OCI-LY3 (cell line): Measurements from ENCODE around the gene C4A.
"Not testable (repeated sequence)": the region's sequence is repeated elsewhere in the genome, so short reads cannot be mapped to it uniquely, and the experiment has no call there.

Experiments used
- H2AFZ ChIP-seq: fragments of 200-600, 300-600 bp; shearing (Covaris generic); 2 replicates; pipeline ENCODE4 v1.6.0; 2014; ENCODE audit warnings: antibody characterized with exemption, low read depth, low read length
- H3K27ac ChIP-seq: fragments of 200-600, 300-600 bp; sonication (generic); 2 replicates; pipeline ENCODE4 v1.5.1; 2014; ENCODE audit warnings: mild to moderate bottlenecking, low read length, moderate library complexity, mixed read lengths
- H3K27me3 ChIP-seq: fragments of 200-600, 300-600 bp; sonication (generic); 2 replicates; pipeline ENCODE4 v1.6.1; 2014; ENCODE audit warnings: low read depth, low read length, mixed read lengths
- H3K36me3 ChIP-seq: fragments of 200-600, 300-600 bp; sonication (generic); replicated peaks from 2 replicates; pipeline ENCODE3; 2014; ENCODE audit warnings: low read depth, low read length, mixed read lengths
- H3K4me1 ChIP-seq: fragments of 300-600, 200-600 bp; sonication (generic); 2 replicates; pipeline ENCODE4 v1.6.1; 2014; ENCODE audit warnings: low read length, mixed read lengths
- H3K4me2 ChIP-seq: fragments of 200-600, 300-600 bp; sonication (generic); 2 replicates; pipeline ENCODE4 v1.6.1; 2014; ENCODE audit warnings: low read length, mixed read lengths
- H3K4me3 ChIP-seq: fragments of 300-600, 200-600 bp; sonication (generic); 2 replicates; pipeline ENCODE4 v1.5.1; 2014; ENCODE audit warnings: antibody characterized with exemption, mild to moderate bottlenecking, low read length, moderate library complexity
- H3K79me2 ChIP-seq: fragments of 300-600, 200-600 bp; shearing (Covaris generic); 2 replicates; pipeline ENCODE4 v1.6.1; 2014; ENCODE audit warnings: mild to moderate bottlenecking, low read length, mixed read lengths
- H3K9ac ChIP-seq: fragments of 300-600, 200-600 bp; shearing (Covaris generic); 2 replicates; pipeline ENCODE4 v1.6.0; 2014; ENCODE audit warnings: mild to moderate bottlenecking, low read length, moderate library complexity
- H3K9me3 ChIP-seq: fragments of 200-600, 300-600 bp; shearing (Covaris generic); 2 replicates; pipeline ENCODE4 v1.6.1; 2014; ENCODE audit warnings: low read length, mixed read lengths; ENCODE audit not compliant: insufficient read depth
- H4K20me1 ChIP-seq: fragments of 200-600, 300-600 bp; sonication (generic); 2 replicates; pipeline ENCODE4 v1.6.1; 2016; ENCODE audit warnings: low read length, mixed read lengths; ENCODE audit not compliant: insufficient read depth

C4A gene

DNA sequence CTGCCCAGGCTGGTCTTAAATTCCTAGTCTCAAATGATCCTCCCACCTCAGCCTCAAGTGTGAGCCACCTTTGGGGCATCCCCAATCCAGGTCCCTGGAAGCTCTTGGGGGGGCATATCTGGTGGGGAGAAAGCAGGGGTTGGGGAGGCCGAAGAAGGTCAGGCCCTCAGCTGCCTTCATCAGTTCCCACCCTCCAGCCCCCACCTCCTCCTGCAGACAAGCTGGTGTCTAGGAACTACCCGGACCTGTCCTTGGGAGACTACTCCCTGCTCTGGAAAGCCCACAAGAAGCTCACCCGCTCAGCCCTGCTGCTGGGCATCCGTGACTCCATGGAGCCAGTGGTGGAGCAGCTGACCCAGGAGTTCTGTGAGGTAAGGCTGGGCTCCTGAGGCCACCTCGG lies 57.0 kb downstream of the C4A start:
- not testable (repeated sequence) for H2AFZ ChIP-seq, H3K9ac ChIP-seq, H3K4me3 ChIP-seq, H3K27ac ChIP-seq, H3K4me2 ChIP-seq, H3K9me3 ChIP-seq, H3K4me1 ChIP-seq, H4K20me1 ChIP-seq, H3K79me2 ChIP-seq, H3K36me3 ChIP-seq, H3K27me3 ChIP-seq

DNA sequence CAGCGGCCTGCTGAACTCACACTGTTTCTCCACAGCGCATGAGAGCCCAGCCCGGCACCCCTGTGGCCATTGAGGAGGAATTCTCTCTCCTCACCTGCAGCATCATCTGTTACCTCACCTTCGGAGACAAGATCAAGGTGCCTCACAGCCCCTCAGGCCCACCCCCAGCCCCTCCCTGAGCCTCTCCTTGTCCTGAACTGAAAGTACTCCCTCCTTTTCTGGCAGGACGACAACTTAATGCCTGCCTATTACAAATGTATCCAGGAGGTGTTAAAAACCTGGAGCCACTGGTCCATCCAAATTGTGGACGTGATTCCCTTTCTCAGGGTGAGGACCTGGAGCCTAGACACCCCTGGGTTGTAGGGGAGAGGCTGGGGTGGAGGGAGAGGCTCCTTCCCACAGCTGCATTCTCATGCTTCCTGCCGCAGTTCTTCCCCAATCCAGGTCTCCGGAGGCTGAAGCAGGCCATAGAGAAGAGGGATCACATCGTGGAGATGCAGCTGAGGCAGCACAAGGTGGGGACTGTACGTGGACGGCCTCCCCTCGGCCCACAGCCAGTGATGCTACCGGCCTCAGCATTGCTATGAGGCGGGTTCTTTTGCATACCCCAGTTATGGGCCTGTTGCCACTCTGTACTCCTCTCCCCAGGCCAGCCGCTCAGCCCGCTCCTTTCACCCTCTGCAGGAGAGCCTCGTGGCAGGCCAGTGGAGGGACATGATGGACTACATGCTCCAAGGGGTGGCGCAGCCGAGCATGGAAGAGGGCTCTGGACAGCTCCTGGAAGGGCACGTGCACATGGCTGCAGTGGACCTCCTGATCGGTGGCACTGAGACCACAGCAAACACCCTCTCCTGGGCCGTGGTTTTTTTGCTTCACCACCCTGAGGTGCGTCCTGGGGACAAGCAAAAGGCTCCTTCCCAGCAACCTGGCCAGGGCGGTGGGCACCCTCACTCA lies 57.7 kb downstream of the C4A start:
- not testable (repeated sequence) for H3K36me3 ChIP-seq, H3K9me3 ChIP-seq, H4K20me1 ChIP-seq, H3K4me2 ChIP-seq, H3K27me3 ChIP-seq, H3K4me3 ChIP-seq, H3K79me2 ChIP-seq, H3K27ac ChIP-seq, H3K4me1 ChIP-seq, H3K9ac ChIP-seq, H2AFZ ChIP-seq

DNA sequence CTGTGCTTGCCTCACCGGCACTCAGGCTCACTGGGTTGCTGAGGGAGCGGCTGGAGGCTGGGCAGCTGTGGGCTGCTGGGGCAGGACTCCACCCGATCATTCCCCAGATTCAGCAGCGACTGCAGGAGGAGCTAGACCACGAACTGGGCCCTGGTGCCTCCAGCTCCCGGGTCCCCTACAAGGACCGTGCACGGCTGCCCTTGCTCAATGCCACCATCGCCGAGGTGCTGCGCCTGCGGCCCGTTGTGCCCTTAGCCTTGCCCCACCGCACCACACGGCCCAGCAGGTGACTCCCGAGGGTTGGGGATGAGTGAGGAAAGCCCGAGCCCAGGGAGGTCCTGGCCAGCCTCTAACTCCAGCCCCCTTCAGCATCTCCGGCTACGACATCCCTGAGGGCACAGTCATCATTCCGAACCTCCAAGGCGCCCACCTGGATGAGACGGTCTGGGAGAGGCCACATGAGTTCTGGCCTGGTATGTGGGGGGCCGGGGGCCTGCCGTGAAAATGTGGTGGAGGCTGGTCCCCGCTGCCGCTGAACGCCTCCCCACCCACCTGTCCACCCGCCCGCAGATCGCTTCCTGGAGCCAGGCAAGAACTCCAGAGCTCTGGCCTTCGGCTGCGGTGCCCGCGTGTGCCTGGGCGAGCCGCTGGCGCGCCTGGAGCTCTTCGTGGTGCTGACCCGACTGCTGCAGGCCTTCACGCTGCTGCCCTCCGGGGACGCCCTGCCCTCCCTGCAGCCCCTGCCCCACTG lies 58.6 kb downstream of the C4A start:
- not testable (repeated sequence) for H3K9me3 ChIP-seq, H4K20me1 ChIP-seq, H3K4me2 ChIP-seq, H2AFZ ChIP-seq, H3K4me1 ChIP-seq, H3K9ac ChIP-seq, H3K4me3 ChIP-seq, H3K79me2 ChIP-seq, H3K27me3 ChIP-seq, H3K36me3 ChIP-seq, H3K27ac ChIP-seq

DNA sequence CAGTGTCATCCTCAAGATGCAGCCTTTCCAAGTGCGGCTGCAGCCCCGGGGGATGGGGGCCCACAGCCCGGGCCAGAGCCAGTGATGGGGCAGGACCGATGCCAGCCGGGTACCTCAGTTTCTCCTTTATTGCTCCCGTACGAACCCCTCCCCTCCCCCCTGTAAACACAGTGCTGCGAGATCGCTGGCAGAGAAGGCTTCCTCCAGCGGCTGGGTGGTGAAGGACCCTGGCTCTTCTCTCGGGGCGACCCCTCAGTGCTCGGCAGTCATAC lies 59.1 kb downstream of the C4A start:
- H3K27me3 ChIP-seq, H2AFZ ChIP-seq, H3K9ac ChIP-seq, H3K27ac ChIP-seq, H4K20me1 ChIP-seq, H3K79me2 ChIP-seq, H3K4me3 ChIP-seq, H3K4me2 ChIP-seq, H3K36me3 ChIP-seq, H3K9me3 ChIP-seq, H3K4me1 ChIP-seq: not testable (repeated sequence)

DNA sequence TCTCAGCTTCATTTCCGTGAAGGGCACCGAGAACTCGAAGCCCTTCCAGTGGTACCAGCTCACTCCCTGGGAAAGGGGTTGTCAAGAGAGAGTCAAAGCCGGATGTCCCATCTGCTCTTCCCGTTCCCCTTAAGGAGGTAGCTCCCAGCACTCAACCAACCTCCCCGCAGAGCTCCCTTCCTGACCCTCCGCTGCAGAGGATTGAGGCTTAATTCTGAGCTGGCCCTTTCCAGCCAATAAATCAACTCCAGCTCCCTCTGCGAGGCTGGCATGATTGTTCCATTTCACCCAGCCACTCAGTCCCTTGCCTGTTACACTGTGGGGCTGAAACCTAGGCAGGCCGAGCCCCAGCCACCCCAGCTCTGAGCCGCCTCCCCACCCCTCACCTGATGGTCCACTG lies 59.5 kb downstream of the C4A start:
- H3K9ac ChIP-seq, H3K27me3 ChIP-seq, H3K36me3 ChIP-seq, H3K27ac ChIP-seq, H3K9me3 ChIP-seq, H3K4me3 ChIP-seq, H3K4me2 ChIP-seq, H4K20me1 ChIP-seq, H3K79me2 ChIP-seq, H3K4me1 ChIP-seq, H2AFZ ChIP-seq: not testable (repeated sequence)

DNA sequence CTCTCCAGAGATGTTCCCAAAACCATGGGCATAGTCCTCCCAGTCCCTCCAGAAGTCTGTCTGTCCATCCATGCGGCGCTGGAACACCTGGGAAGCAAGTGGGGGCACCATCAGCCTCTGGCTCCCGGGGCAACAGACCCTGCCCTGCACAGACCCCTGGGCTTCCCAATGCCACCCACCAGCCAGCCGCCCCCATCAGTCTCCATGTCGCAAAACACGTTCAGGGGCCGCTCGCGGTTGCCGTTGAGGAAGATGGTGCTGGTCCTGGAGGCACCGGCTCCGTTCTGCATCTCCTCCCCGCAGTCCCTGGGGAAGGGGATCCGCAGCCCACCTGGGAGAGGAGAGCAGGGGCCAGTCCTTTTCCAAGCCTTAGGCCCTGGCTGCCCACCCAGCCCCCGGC lies 60.4 kb downstream of the C4A start:
- not testable (repeated sequence) for H3K79me2 ChIP-seq, H3K36me3 ChIP-seq, H3K27ac ChIP-seq, H3K27me3 ChIP-seq, H4K20me1 ChIP-seq, H3K9ac ChIP-seq, H3K4me2 ChIP-seq, H3K4me3 ChIP-seq, H3K4me1 ChIP-seq, H3K9me3 ChIP-seq, H2AFZ ChIP-seq

DNA sequence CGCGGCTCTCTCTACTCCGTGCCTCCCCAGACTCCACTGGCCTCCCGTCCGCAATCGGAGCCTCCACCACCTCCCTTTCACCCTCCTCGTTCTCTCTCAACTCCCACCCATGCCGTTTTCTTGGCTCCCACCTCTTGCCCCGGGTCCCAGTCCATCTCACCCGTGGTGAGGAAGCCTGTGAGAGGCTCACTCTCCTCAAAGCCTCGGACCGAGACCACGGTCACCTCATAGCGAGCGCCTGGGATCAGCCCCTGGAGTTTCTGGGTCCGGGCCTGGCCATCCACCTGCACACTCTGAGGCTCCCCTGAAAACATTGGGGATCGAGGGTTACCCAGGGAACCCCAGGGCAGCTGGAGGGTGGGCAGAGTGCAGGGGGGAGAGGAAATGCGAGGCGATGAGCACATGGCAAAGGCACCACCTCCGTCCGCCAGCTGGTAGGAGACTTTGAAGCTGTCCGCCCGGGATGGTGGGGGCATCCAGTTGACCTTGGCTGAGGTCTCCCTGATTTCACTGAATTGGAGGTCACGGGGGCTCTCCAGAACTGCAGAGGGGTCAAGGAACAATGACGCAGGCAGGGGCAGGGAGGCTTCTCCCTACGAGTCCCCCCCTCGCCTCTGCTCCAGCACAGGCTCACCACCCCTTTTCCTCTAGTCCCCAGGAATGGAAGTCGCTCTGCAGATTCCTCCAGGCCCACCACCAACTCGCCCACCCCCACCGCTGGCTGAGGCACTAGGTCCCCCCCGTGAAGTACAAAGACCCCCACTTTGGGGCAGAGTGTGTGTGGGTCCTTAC lies 61.9 kb downstream of the C4A start:
- not testable (repeated sequence) for H3K9me3 ChIP-seq, H3K27ac ChIP-seq, H3K4me2 ChIP-seq, H3K4me1 ChIP-seq, H3K4me3 ChIP-seq, H4K20me1 ChIP-seq, H2AFZ ChIP-seq, H3K36me3 ChIP-seq, H3K27me3 ChIP-seq, H3K9ac ChIP-seq, H3K79me2 ChIP-seq

DNA sequence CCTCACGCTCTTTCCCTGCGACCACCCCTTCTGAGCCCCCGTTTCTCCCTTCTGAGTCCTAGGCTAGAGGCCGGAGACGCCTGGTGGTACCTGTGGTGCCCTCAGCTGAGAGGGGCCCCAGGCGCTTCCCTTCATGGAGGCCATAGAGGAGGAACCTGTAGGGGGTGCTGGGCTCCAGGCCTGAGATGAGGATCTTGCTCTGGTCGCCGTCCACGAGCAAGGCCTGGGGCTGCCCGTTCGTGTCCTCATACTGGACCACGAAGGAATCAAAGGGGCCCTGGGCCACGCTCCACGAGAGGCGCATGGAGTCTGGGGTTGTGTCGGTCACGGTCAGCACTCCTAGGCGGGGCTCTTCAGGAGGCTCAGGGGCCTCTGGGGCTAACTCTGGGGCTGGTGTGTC lies 63.1 kb downstream of the C4A start:
- H2AFZ ChIP-seq, H3K4me2 ChIP-seq, H3K27ac ChIP-seq, H3K36me3 ChIP-seq, H3K4me1 ChIP-seq, H3K9me3 ChIP-seq, H3K27me3 ChIP-seq, H3K9ac ChIP-seq, H3K4me3 ChIP-seq, H4K20me1 ChIP-seq, H3K79me2 ChIP-seq: not testable (repeated sequence)
